Measurements from ENCODE around the gene FERMT2.
A peak's percentile ranks its signal among the peaks of the same experiment; 100 is the strongest.

FERMT2 gene, protein sequence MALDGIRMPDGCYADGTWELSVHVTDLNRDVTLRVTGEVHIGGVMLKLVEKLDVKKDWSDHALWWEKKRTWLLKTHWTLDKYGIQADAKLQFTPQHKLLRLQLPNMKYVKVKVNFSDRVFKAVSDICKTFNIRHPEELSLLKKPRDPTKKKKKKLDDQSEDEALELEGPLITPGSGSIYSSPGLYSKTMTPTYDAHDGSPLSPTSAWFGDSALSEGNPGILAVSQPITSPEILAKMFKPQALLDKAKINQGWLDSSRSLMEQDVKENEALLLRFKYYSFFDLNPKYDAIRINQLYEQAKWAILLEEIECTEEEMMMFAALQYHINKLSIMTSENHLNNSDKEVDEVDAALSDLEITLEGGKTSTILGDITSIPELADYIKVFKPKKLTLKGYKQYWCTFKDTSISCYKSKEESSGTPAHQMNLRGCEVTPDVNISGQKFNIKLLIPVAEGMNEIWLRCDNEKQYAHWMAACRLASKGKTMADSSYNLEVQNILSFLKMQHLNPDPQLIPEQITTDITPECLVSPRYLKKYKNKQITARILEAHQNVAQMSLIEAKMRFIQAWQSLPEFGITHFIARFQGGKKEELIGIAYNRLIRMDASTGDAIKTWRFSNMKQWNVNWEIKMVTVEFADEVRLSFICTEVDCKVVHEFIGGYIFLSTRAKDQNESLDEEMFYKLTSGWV

GRCh38 chr14:52950898-52951680 is at the start of gene FERMT2:
TSS of gene FERMT2 (minus strand) at chr14:52951050. CDS start at chr14:52950568, 482 bp downstream.
- peak; percentile 90 for DNase-seq (ENCODE audit: low spot score)

GRCh38 chr14:52998376-52999015 is 47.6 kb upstream of the FERMT2 start:
- DNase-seq (ENCODE audit: low spot score), result no peak

DNA sequence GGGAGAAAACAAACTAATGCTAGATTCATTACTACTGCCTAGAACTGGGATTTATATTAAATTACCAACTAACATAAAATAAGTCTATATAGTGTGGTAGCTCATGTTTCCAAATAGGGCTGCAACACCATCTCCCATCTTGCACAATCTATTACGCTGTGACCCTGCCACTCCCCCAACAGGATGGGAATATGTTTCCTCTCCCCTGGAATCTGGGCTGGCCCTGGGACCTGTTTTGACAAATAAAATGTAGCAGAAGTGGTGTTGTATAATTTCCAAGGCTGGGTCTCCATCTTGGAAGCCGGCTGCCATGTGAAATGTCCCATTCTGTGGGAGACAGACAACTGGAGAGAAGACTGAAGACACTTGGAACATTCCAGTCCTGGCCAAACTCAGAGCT is 45.6 kb upstream of the FERMT2 start:
- DNase-seq (ENCODE audit: low spot score), result no peak

DNA sequence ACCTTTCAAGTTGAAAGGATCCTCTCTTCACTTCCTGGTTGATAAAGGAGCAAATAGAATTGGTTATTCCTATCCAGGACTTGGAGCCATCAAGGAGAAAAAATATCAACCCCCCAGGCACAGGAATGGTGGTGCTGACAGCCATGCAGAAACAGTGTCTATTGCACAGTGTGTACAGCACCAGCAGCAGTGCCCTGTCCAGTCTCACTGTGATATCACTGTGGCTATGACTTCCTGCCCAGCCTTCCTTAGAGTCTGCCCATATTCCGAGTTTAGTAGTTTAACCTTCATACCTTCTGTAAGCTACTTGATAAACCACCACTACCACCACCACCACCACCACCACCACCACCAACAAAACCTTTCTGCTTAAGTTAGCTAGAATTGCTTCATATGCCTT is 45.1 kb upstream of the FERMT2 start:
- DNase-seq (ENCODE audit: low spot score), result no peak

DNA sequence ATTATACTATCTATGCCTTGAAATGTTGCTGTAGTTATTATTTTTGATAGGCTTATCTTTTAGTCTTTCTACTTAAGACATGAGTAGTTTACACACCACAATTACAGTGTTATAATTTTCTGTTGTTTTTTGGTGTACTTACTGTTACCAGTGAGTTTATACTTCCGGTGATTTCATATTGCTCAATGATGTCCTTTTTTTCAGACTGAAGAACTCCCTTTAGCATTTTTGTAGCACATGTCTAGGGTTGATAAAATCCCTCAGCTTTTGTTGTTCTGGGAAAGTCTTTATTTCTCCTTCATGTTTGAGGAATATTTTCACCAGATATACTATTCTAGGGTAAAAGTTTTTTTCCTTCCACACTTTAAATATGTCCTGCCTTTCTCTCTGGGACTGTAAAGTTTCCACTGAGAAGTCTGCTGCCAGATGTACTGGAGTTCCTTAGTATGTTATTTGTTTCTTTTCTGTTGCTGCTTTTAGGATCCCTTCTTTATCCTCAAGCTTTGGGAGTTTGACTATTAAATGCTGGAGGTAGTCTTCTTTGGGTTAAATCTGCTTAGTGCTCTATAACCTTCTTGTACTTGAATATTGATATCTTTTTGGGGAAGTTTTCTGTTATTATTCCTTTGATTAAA is 41.5 kb upstream of the FERMT2 start:
- no peak for DNase-seq (ENCODE audit: low spot score)

- DNase-seq (ENCODE audit: low spot score), result no peak
Observed at GRCh38 chr14:52988139-52988538, 37.3 kb upstream of the FERMT2 start.

DNA sequence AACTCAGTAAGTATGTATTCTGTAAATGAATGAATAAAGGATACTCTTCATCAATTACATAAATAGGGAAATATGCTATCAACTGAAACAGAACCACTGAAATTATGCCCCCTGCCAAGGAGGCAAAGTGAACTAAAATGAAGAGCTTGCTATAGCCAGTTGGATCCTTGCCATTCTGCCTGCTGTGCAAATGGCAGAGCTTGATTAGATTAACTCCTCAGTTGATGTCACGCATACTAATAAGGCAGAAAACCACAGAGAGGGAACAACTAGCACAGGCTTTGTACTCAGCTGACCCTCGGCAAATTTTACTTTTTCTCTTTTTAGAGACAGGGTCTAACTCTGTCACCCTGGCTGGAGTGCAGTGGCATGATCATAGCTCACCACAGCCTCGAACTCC is 36.7 kb upstream of the FERMT2 start:
- no peak for DNase-seq (ENCODE audit: low spot score)

DNA sequence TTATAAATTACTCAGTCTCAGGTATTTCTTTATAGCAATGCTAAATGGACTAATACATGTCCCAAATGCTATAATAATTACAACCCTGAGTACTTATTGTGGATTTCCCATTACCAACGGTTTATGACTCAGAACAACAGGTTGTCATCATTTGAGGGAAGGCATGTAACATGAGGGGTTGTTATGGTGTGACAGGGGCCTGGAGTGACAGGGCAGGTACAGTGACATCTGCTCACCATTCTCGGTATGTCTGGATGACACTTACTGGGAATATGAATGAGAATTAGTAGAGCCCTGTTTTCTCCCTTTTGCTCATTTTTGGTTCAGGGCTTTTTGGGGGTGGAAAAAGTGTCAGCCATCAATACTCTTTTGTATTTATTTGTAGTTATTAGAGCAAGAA is 36.2 kb upstream of the FERMT2 start:
- no peak for DNase-seq (ENCODE audit: low spot score)

DNA sequence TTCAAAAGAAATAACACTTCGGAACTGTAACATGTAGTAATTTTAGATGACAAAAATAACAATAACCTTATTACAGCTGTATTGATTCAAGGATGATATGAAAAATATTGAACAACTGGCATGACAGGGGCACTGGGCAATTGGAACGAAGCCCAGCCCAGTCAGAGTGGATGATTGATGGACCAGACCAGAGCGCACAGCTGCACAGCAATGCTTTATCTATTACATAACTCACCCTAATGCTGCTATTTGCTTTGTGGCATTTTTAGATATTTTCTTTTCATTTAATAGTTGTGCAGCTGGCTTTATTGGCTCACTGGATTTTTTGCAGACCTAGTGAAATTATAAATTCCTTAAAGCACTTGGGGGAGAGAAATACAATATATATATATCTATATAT is 26.9 kb upstream of the FERMT2 start:
- no peak for DNase-seq (ENCODE audit: low spot score)

DNA sequence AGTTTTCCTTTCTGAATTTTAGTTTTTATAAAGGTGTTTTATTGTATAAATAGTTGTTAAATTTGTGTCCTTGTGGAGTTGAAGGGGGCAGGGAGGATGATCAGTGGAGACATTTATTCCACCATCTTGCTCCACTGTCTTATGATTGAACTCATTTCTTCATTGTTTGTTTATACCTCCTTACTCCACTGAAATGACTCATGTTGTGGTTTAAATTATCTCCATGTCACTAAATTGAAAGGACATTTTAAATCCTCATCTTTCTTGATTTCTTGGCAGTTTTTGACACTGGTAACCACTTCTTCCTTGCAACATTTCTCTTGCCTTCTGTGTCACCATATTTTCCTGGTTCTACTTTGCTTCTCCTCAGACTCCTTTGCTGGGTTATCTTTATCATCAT is 23.6 kb upstream of the FERMT2 start:
- no peak for DNase-seq (ENCODE audit: low spot score)

- peak; percentile 73 for DNase-seq (ENCODE audit: low spot score)
Observed at GRCh38 chr14:52961060-52961639, 10.3 kb upstream of the FERMT2 start.

- DNase-seq (ENCODE audit: low spot score), result no peak
Observed at GRCh38 chr14:52960627-52961026, 9.8 kb upstream of the FERMT2 start.

- DNase-seq (ENCODE audit: low spot score), result no peak
Observed at GRCh38 chr14:52954346-52955214, 3.7 kb upstream of the FERMT2 start.

GRCh38 chr14:52951681-52952554 is 1.1 kb upstream of the FERMT2 start:
- DNase-seq (ENCODE audit: low spot score), result peak; percentile 82

DNA sequence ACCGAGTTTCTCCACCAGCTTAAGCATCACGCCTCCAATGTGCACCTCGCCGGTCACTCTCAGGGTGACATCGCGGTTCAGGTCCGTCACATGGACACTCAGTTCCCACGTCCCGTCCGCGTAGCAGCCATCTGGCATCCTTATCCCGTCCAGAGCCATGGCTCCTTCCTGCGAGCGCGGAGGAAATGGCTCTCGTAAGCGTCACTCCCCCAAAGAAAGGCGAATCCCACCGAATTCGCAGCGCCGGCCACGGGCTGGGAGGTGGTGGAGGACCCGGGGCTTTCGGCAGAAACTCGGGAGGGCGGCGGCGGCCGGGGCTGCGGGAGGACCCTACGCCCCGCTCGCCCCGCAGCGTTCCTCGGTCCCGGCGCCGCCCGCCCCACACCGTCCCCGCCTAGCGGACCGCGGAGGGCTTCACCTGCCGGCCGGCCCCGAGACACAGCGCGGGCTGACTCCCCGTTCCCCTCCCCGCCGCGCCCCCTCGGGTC is 396 bp downstream of the FERMT2 start:
- peak; percentile 56 for DNase-seq (ENCODE audit: low spot score)

- DNase-seq (ENCODE audit: low spot score), result peak; percentile 61
Observed at GRCh38 chr14:52949711-52950409, 990 bp downstream of the FERMT2 start.

- no peak for DNase-seq (ENCODE audit: low spot score)
Observed at GRCh38 chr14:52949249-52949648, 1.6 kb downstream of the FERMT2 start.

GRCh38 chr14:52948836-52949235 is 2.0 kb downstream of the FERMT2 start:
- no peak for DNase-seq (ENCODE audit: low spot score)

- DNase-seq (ENCODE audit: low spot score), result peak; percentile 7
Observed at GRCh38 chr14:52948039-52948438, 2.8 kb downstream of the FERMT2 start.
